H9 (cell line): ENCODE data around the gene RARS1. TPM values are rescaled to one million over a fixed set of nuclear protein-coding genes. Genes with fewer than 3 reads are reported as not detected.

ENCODE experiments used
- DNase-seq: peaks from one replicate; pipeline ENCODE4 v3.0.0-alpha.2; 2017
- H2AFZ ChIP-seq: one replicate; pipeline ENCODE4 v1.6.1; 2013; ENCODE audit warnings: mild to moderate bottlenecking, low read length, control low read depth, moderate library complexity
- H2AK5ac ChIP-seq: 2 replicates; pipeline ENCODE4 v1.6.1; 2013; ENCODE audit warnings: low read length, control low read depth, mixed read lengths; ENCODE audit not compliant: insufficient read length
- H2BK120ac ChIP-seq: one replicate; pipeline ENCODE4 v1.6.1; 2013; ENCODE audit warnings: low read depth, mild to moderate bottlenecking, low read length, control low read depth, inconsistent platforms; ENCODE audit not compliant: poor library complexity, severe bottlenecking
- H2BK12ac ChIP-seq: 2 replicates; pipeline ENCODE4 v1.6.1; 2013; ENCODE audit warnings: low read length, control low read depth, mixed read lengths, low read depth; ENCODE audit not compliant: insufficient read length
- H2BK15ac ChIP-seq: 2 replicates; pipeline ENCODE4 v1.6.1; 2013; ENCODE audit warnings: low read depth, low read length, control low read depth
- H2BK20ac ChIP-seq: one replicate; pipeline ENCODE4 v1.6.1; 2013; ENCODE audit warnings: low read depth, mild to moderate bottlenecking, low read length, control low read depth, inconsistent platforms; ENCODE audit not compliant: poor library complexity, severe bottlenecking
- H2BK5ac ChIP-seq: 2 replicates; pipeline ENCODE4 v1.6.1; 2013; ENCODE audit warnings: low read length, control low read depth, mixed read lengths; ENCODE audit not compliant: insufficient read length
- H3K14ac ChIP-seq: 2 replicates; pipeline ENCODE4 v1.6.1; 2013; ENCODE audit warnings: low read length, control low read depth; ENCODE audit not compliant: insufficient read depth
- H3K18ac ChIP-seq: 2 replicates; pipeline ENCODE4 v1.6.1; 2013; ENCODE audit warnings: low read depth, mild to moderate bottlenecking, mixed read lengths, low read length, control low read depth; ENCODE audit not compliant: insufficient read length
- H3K23ac ChIP-seq: 2 replicates; pipeline ENCODE4 v1.6.1; 2013; ENCODE audit warnings: low read length, control low read depth, mixed read lengths, low read depth; ENCODE audit not compliant: insufficient read length
- H3K23me2 ChIP-seq: 2 replicates; pipeline ENCODE4 v1.6.1; 2013; ENCODE audit warnings: low read depth, mild to moderate bottlenecking, mixed read lengths, low read length, control low read depth; ENCODE audit not compliant: insufficient read length, poor library complexity, severe bottlenecking
- H3K27ac ChIP-seq: 2 replicates; pipeline ENCODE4 v1.5.1; 2013; ENCODE audit warnings: low read length, control low read depth, mixed read lengths, low read depth; ENCODE audit not compliant: insufficient read length
- H3K27me3 ChIP-seq: 2 replicates; pipeline ENCODE4 v1.6.1; 2013; ENCODE audit warnings: low read length, control low read depth, inconsistent platforms; ENCODE audit not compliant: insufficient read depth
- H3K4ac ChIP-seq: 2 replicates; pipeline ENCODE4 v1.6.1; 2013; ENCODE audit warnings: low read depth, mild to moderate bottlenecking, control low read depth, inconsistent platforms, low read length, moderate library complexity
- H3K4me1 ChIP-seq: 2 replicates; pipeline ENCODE4 v1.6.1; 2013; ENCODE audit warnings: low read length, control low read depth, inconsistent platforms; ENCODE audit not compliant: insufficient read depth
- H3K4me2 ChIP-seq: 2 replicates; pipeline ENCODE4 v1.6.1; 2013; ENCODE audit warnings: low read length, control low read depth, mixed read lengths; ENCODE audit not compliant: insufficient read length, insufficient read depth
- H3K56ac ChIP-seq: 2 replicates; pipeline ENCODE4 v1.6.1; 2013; ENCODE audit warnings: low read depth, mild to moderate bottlenecking, mixed read lengths, low read length, control low read depth; ENCODE audit not compliant: insufficient read length
- H3K79me1 ChIP-seq: 2 replicates; pipeline ENCODE4 v1.6.1; 2013; ENCODE audit warnings: low read depth, mild to moderate bottlenecking, moderate library complexity, low read length, control low read depth, inconsistent platforms; ENCODE audit not compliant: insufficient read depth, poor library complexity, severe bottlenecking
- H3K79me2 ChIP-seq: 2 replicates; pipeline ENCODE4 v1.6.1; 2013; ENCODE audit warnings: low read length, control low read depth, inconsistent platforms; ENCODE audit not compliant: insufficient read depth
- H3K9ac ChIP-seq: 2 replicates; pipeline ENCODE4 v1.6.1; 2013; ENCODE audit warnings: low read length, control low read depth, mixed read lengths; ENCODE audit not compliant: insufficient read length; ENCODE audit errors: extremely low read depth
- H3K9me3 ChIP-seq: one replicate; pipeline ENCODE4 v1.6.1; 2013; ENCODE audit warnings: low read depth, low read length, inconsistent platforms; ENCODE audit not compliant: control insufficient read depth
- H3T11ph ChIP-seq: one replicate; pipeline ENCODE4 v1.6.1; 2013; ENCODE audit warnings: mild to moderate bottlenecking, low read length, control low read depth, inconsistent platforms
- H4K20me1 ChIP-seq: one replicate; pipeline ENCODE4 v1.6.1; 2013; ENCODE audit not compliant: control insufficient read depth, insufficient read length, insufficient read depth
- H4K5ac ChIP-seq: 2 replicates; pipeline ENCODE4 v1.6.1; 2013; ENCODE audit warnings: low read depth, mild to moderate bottlenecking, mixed read lengths, low read length, control low read depth; ENCODE audit not compliant: insufficient read length
- H4K8ac ChIP-seq: replicated peaks from 2 replicates; pipeline ENCODE4 v1.6.1; 2013; ENCODE audit warnings: low read length, control low read depth, mixed read lengths, low read depth; ENCODE audit not compliant: insufficient read length
- H4K91ac ChIP-seq: 2 replicates; pipeline ENCODE4 v1.6.1; 2013; ENCODE audit warnings: low read depth, mild to moderate bottlenecking, moderate library complexity, mixed read lengths, low read length, control low read depth; ENCODE audit not compliant: insufficient read length
- H3K27ac Mint-ChIP-seq, 3 experiments: 2 replicates in 2 of 3; 3 replicates in 1 of 3; pipeline ENCODE4 v1.8.0; 2020 to 2021; ENCODE audit warnings: mixed read lengths in 3 of 3, mild to moderate bottlenecking in 1 of 3, moderate library complexity in 1 of 3
- H3K27me3 Mint-ChIP-seq: 2 replicates; pipeline ENCODE4 v1.8.0; 2021; ENCODE audit warnings: low read depth, mild to moderate bottlenecking, moderate library complexity, mixed read lengths
- H3K36me3 Mint-ChIP-seq, 3 experiments: 2 replicates in 2 of 3; 3 replicates in 1 of 3; pipeline ENCODE4 v1.8.0; 2020 to 2021; ENCODE audit warnings: low read depth in 3 of 3, mixed read lengths in 3 of 3; ENCODE audit not compliant: insufficient read depth in 1 of 3
- H3K4me1 Mint-ChIP-seq, 2 experiments: 2 replicates each; pipeline ENCODE4 v1.8.0; 2020; ENCODE audit warnings: mixed read lengths in 2 of 2
- H3K4me3 Mint-ChIP-seq, 2 experiments: 2 replicates in 1 of 2; 3 replicates in 1 of 2; pipeline ENCODE4 v1.8.0; 2020 to 2021; ENCODE audit warnings: mild to moderate bottlenecking in 2 of 2, mixed read lengths in 2 of 2, moderate library complexity in 1 of 2
- H3K9me3 Mint-ChIP-seq, 2 experiments: 2 replicates in 1 of 2; 3 replicates in 1 of 2; pipeline ENCODE4 v1.8.0; 2020; ENCODE audit warnings: mild to moderate bottlenecking in 2 of 2, mixed read lengths in 2 of 2, moderate library complexity in 1 of 2
- WGBS: extraction: QIAGEN DNeasy Blood & Tissue Kit; methylation state at CpG from one replicate; pipeline ENCODE4 v1.1.7; 2013; ENCODE audit warnings: missing lambda C conversion rate, low lambda C conversion rate, mixed read lengths; ENCODE audit not compliant: insufficient read length; ENCODE audit errors: extremely low coverage; 5-methylcytosine and 5-hydroxymethylcytosine counted together
- total RNA-seq: library from RNA; stranded (reverse); gene quantifications from 2 replicates; pipeline ENCODE4 v1.2.1, GENCODE V29; 2021
- TF ChIP-seq, protein P1 (sequence below): fragments of 200-600 bp; sonication (generic); conservative IDR thresholded peaks from 3 replicates; pipeline ENCODE4 v1.8.0; 2021; ENCODE audit warnings: antibody characterized with exemption, mild to moderate bottlenecking

The RARS1 gene
- total RNA-seq, 1 experiment from 2014 or later, result 108 TPM

DNA sequence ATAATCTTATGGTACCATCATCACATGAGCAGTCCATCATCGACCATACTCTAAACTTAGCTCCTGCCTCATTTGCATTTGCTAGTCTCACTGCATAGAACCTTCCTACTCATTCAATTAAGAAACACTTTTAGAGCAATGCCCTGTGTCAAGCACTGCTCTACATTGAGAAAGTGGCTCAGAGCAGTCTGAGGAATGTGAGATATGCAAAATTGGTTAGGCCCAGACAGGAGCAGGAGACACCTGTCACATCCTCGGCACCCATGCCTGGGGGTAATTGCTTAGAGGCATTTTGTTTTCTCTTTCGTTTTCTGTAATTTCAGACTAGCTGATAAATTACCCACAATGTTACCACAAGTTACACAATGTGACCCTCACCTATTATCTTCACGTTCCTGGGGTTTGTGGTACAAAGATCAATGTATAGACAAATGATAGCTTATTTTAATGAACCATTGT, 4.9 kb upstream of the RARS1 start:
- H4K91ac ChIP-seq, result no peak overlapping the region
- H3K23me2 ChIP-seq, result no peaks in the 10 kb centered on the region
- H3K79me2 ChIP-seq, result no peaks in the 10 kb centered on the region
- no peak overlapping the region for H2BK12ac ChIP-seq
- no peak overlapping the region for H2AK5ac ChIP-seq
- no peaks in the 10 kb centered on the region for H4K20me1 ChIP-seq
- H3K4ac ChIP-seq, result no peak overlapping the region
- no CpG with 5 or more reads among the region's 4 CpGs for WGBS
- H3K4me1 ChIP-seq, result no peaks in the 10 kb centered on the region
- Mint-ChIP-seq H3K36me3 (peaks cover 0 to under 1% (median under 1%) of the 10 kb centered on the region in 3 experiments; a peak in 4 of 7 replicates), H3K4me1 (peaks cover 4 to 9% of the 10 kb centered on the region in 2 experiments), H3K9me3 (no peaks in the 10 kb centered on the region), H3K4me3 (no peak overlapping the region), H3K27me3 (peaks cover 7% of the 10 kb centered on the region), H3K27ac (no peak overlapping the region)
- H3K27ac ChIP-seq, result no peak overlapping the region
- no peak overlapping the region for H2BK120ac ChIP-seq
- H3K79me1 ChIP-seq, result no peaks in the 10 kb centered on the region
- H4K5ac ChIP-seq, result no peak overlapping the region
- no peak overlapping the region for H3K4me2 ChIP-seq
- H2AFZ ChIP-seq, result no peak overlapping the region
- DNase-seq, result no peak
- no peak overlapping the region for H3T11ph ChIP-seq
- no peaks in the 10 kb centered on the region for H3K27me3 ChIP-seq
- H2BK15ac ChIP-seq, result no peak overlapping the region
- TF ChIP-seq, protein P1, sequence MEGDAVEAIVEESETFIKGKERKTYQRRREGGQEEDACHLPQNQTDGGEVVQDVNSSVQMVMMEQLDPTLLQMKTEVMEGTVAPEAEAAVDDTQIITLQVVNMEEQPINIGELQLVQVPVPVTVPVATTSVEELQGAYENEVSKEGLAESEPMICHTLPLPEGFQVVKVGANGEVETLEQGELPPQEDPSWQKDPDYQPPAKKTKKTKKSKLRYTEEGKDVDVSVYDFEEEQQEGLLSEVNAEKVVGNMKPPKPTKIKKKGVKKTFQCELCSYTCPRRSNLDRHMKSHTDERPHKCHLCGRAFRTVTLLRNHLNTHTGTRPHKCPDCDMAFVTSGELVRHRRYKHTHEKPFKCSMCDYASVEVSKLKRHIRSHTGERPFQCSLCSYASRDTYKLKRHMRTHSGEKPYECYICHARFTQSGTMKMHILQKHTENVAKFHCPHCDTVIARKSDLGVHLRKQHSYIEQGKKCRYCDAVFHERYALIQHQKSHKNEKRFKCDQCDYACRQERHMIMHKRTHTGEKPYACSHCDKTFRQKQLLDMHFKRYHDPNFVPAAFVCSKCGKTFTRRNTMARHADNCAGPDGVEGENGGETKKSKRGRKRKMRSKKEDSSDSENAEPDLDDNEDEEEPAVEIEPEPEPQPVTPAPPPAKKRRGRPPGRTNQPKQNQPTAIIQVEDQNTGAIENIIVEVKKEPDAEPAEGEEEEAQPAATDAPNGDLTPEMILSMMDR, result no peak
- no peak overlapping the region for H3K9ac ChIP-seq
- no peaks in the 10 kb centered on the region for H3K9me3 ChIP-seq
- no peak overlapping the region for H2BK20ac ChIP-seq
- no peak overlapping the region for H4K8ac ChIP-seq
- no peak overlapping the region for H3K14ac ChIP-seq
- no peak overlapping the region for H3K18ac ChIP-seq
- H3K56ac ChIP-seq, result no peak overlapping the region
- no peak overlapping the region for H3K23ac ChIP-seq
- H2BK5ac ChIP-seq, result no peak overlapping the region
